HepG2 (cell line): ENCODE measurements around the gene TSEN34. TPM values are rescaled to one million over a fixed set of nuclear protein-coding genes. Genes with fewer than 3 reads are reported as not detected.

Experiments used
- CBFB ChIP-seq: sonication (generic); formaldehyde crosslinking; IDR thresholded peaks from 2 replicates; pipeline ENCODE4 v1.4.0; 2020; ENCODE audit warnings: missing genetic modification reagents
- DNMT1 ChIP-seq: sonication (generic); formaldehyde crosslinking; IDR thresholded peaks from 2 replicates; pipeline ENCODE4 v1.5.1; 2020; ENCODE audit warnings: mild to moderate bottlenecking, missing genetic modification reagents
- ONECUT2 ChIP-seq: sonication (generic); formaldehyde crosslinking; IDR thresholded peaks from 2 replicates; pipeline ENCODE4 v1.4.0; 2020; ENCODE audit warnings: missing genetic modification reagents
- POGZ ChIP-seq: sonication (generic); formaldehyde crosslinking; IDR thresholded peaks from 2 replicates; pipeline ENCODE4 v1.4.0; 2020; ENCODE audit warnings: mild to moderate bottlenecking, missing genetic modification reagents
- PRMT3 ChIP-seq: sonication (generic); formaldehyde crosslinking; IDR thresholded peaks from 2 replicates; pipeline ENCODE4 v1.8.1; 2022; ENCODE audit warnings: low read depth, mild to moderate bottlenecking, moderate library complexity, missing genetic modification reagents, borderline replicate concordance
- ZFP36L1 ChIP-seq: sonication (generic); formaldehyde crosslinking; IDR thresholded peaks from 2 replicates; pipeline ENCODE4 v1.8.0; 2022; ENCODE audit warnings: mild to moderate bottlenecking, missing genetic modification reagents, moderate library complexity
- ZNF616 ChIP-seq: sonication (generic); formaldehyde crosslinking; IDR thresholded peaks from 2 replicates; pipeline ENCODE4 v1.5.0; 2020; ENCODE audit warnings: low read depth, mild to moderate bottlenecking, missing genetic modification reagents
- ZSCAN31 ChIP-seq: sonication (generic); formaldehyde crosslinking; IDR thresholded peaks from 2 replicates; pipeline ENCODE4 v1.5.0; 2020; ENCODE audit warnings: low read depth, mild to moderate bottlenecking, missing genetic modification reagents
- polyA plus RNA-seq, 8 experiments: library from polyadenylated mRNA; depleted of rRNA in 3 of 8; stranded (reverse) in 7 of 8; unstranded in 1 of 8; fragments of >200 nt; fragmentation: Illumina TruSeq in 4 of 8; extraction: Trizol in 4 of 8; gene quantifications; 2 replicates each; pipeline versions ENCODE4 v1.2.1 to v1.2.3, GENCODE V29; 2011 to 2016; ENCODE audit warnings: low read depth in 4 of 8, missing spikeins in 1 of 8, mixed read lengths in 1 of 8; ENCODE audit not compliant: insufficient read depth in 1 of 8
- total RNA-seq, 5 experiments: library from RNA; depleted of rRNA; stranded (reverse); fragments of >200 nt; fragmentation: Illumina TruSeq; extraction: Trizol; gene quantifications; 2 replicates each; pipeline ENCODE4 v1.2.3, GENCODE V29; 2016; ENCODE audit warnings: low read depth in 1 of 5
- TF ChIP-seq, protein P1 (sequence below), 2 experiments: fragments of 450-650 bp in 1 of 2; sonication (generic) in 1 of 2; formaldehyde crosslinking in 1 of 2; IDR thresholded peaks; 2 replicates each; pipeline versions ENCODE4 v1.6.1 to v1.8.0; 2016 to 2022; ENCODE audit warnings: antibody characterized with exemption in 1 of 2, mild to moderate bottlenecking in 1 of 2, missing genetic modification reagents in 1 of 2
- TF ChIP-seq, protein P2 (sequence below): sonication (generic); formaldehyde crosslinking; IDR thresholded peaks from 2 replicates; pipeline ENCODE4 v1.8.1; 2023; ENCODE audit warnings: mild to moderate bottlenecking, moderate library complexity, missing genetic modification reagents
- TF ChIP-seq, protein P3 (sequence below): sonication (generic); formaldehyde crosslinking; IDR thresholded peaks from 2 replicates; pipeline ENCODE4 v1.8.1; 2023; ENCODE audit warnings: mild to moderate bottlenecking, missing genetic modification reagents
- TF ChIP-seq, protein P4 (sequence below): sonication (generic); formaldehyde crosslinking; IDR thresholded peaks from 2 replicates; pipeline ENCODE4 v1.4.0; 2020; ENCODE audit warnings: mild to moderate bottlenecking, missing genetic modification reagents, borderline replicate concordance

TSEN34 gene
- total and polyA plus RNA-seq, 2 of the 13 experiments (the other 11 are each of a cell fraction or from before 2014, with no cell fraction given): 55.1 to 65.4 TPM

DNA sequence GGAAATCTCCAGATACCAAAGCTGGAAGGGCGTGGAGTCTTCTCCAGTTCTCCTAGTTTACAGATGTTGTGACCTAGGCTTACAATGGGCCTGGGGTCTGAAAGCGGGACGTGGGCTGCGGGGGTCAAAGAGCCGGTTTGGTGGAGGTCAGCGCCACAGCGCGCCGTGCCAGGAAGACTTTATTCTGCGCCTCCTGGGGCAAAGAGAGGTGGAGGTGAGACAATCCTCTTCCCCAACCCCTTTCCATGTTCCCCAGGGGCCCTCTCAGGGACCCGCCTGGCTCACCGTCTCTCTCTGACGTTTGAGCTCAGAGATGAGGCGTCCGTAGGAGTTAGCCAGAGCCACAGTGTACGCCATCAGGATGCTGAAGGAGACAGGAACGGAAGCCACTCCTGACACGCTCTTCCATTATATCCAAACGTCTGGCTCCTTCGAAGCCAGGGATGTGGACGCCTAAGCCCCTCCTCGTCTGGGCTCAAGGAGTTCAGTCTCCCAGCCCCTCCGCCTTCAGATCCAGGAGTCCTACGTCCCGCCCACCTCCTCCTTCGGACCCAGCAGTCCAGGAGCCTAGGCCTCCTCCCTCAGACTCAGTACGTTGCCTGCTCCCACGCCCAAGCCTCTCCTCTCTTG, 30.8 kb upstream of the TSEN34 start (continued):
- TF ChIP-seq, protein P1, sequence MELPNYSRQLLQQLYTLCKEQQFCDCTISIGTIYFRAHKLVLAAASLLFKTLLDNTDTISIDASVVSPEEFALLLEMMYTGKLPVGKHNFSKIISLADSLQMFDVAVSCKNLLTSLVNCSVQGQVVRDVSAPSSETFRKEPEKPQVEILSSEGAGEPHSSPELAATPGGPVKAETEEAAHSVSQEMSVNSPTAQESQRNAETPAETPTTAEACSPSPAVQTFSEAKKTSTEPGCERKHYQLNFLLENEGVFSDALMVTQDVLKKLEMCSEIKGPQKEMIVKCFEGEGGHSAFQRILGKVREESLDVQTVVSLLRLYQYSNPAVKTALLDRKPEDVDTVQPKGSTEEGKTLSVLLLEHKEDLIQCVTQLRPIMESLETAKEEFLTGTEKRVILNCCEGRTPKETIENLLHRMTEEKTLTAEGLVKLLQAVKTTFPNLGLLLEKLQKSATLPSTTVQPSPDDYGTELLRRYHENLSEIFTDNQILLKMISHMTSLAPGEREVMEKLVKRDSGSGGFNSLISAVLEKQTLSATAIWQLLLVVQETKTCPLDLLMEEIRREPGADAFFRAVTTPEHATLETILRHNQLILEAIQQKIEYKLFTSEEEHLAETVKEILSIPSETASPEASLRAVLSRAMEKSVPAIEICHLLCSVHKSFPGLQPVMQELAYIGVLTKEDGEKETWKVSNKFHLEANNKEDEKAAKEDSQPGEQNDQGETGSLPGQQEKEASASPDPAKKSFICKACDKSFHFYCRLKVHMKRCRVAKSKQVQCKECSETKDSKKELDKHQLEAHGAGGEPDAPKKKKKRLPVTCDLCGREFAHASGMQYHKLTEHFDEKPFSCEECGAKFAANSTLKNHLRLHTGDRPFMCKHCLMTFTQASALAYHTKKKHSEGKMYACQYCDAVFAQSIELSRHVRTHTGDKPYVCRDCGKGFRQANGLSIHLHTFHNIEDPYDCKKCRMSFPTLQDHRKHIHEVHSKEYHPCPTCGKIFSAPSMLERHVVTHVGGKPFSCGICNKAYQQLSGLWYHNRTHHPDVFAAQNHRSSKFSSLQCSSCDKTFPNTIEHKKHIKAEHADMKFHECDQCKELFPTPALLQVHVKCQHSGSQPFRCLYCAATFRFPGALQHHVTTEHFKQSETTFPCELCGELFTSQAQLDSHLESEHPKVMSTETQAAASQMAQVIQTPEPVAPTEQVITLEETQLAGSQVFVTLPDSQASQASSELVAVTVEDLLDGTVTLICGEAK (IDR thresholded peaks at IDR 0.05): no peak
- TF ChIP-seq, protein P1 (CRISPR knock-in tag; IDR thresholded peaks at IDR 0.05): peak; percentile 84
- TF ChIP-seq DNMT1 (peak; percentile 79; the same call in 1 of the 2 replicates), ZFP36L1 (CRISPR knock-in tag) (no peak), PRMT3 (no peak), ONECUT2 (no peak), ZNF616 (CRISPR knock-in tag) (0 out of 2 replicates have a peak, but pooled peaks have one; percentile 43), ZSCAN31 (CRISPR knock-in tag) (peak; percentile 36; the same call in 1 of the 2 replicates), POGZ (CRISPR knock-in tag) (0 out of 2 replicates have a peak, but pooled peaks have one; percentile 6), CBFB (no peak)
- TF ChIP-seq, protein P2, sequence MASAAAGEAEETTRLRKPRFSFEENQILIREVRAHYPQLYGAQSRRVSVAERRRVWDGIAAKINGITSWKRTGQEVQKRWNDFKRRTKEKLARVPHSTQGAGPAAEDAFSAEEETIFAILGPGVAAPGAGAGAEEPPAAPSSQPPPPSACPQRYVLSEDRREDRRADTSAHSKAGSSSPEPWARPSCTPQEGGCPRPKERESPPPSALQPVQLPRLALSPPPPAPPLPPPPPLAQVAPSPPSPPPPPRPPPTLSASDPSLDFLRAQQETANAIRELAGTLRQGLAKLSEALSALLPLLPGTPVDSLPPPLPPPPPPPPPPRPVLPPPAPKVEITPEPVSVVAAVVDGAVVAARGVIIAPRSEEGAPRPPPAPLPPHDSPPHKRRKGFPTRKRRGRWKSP (CRISPR knock-in tag): no peak
- TF ChIP-seq, protein P3, sequence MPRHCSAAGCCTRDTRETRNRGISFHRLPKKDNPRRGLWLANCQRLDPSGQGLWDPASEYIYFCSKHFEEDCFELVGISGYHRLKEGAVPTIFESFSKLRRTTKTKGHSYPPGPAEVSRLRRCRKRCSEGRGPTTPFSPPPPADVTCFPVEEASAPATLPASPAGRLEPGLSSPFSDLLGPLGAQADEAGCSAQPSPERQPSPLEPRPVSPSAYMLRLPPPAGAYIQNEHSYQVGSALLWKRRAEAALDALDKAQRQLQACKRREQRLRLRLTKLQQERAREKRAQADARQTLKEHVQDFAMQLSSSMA (CRISPR knock-in tag): 0 out of 2 replicates have a peak, but pooled peaks have one; percentile 43
- TF ChIP-seq, protein P4, sequence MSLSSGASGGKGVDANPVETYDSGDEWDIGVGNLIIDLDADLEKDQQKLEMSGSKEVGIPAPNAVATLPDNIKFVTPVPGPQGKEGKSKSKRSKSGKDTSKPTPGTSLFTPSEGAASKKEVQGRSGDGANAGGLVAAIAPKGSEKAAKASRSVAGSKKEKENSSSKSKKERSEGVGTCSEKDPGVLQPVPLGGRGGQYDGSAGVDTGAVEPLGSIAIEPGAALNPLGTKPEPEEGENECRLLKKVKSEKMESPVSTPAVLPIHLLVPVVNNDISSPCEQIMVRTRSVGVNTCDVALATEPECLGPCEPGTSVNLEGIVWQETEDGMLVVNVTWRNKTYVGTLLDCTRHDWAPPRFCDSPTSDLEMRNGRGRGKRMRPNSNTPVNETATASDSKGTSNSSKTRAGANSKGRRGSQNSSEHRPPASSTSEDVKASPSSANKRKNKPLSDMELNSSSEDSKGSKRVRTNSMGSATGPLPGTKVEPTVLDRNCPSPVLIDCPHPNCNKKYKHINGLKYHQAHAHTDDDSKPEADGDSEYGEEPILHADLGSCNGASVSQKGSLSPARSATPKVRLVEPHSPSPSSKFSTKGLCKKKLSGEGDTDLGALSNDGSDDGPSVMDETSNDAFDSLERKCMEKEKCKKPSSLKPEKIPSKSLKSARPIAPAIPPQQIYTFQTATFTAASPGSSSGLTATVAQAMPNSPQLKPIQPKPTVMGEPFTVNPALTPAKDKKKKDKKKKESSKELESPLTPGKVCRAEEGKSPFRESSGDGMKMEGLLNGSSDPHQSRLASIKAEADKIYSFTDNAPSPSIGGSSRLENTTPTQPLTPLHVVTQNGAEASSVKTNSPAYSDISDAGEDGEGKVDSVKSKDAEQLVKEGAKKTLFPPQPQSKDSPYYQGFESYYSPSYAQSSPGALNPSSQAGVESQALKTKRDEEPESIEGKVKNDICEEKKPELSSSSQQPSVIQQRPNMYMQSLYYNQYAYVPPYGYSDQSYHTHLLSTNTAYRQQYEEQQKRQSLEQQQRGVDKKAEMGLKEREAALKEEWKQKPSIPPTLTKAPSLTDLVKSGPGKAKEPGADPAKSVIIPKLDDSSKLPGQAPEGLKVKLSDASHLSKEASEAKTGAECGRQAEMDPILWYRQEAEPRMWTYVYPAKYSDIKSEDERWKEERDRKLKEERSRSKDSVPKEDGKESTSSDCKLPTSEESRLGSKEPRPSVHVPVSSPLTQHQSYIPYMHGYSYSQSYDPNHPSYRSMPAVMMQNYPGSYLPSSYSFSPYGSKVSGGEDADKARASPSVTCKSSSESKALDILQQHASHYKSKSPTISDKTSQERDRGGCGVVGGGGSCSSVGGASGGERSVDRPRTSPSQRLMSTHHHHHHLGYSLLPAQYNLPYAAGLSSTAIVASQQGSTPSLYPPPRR (CRISPR knock-in tag): no peak
